DMS153 treated with DMSO at 0.1 percent for 48 hours (cell line): ENCODE data around the gene SSMEM1.
"Not testable (repeated sequence)": the region's sequence is repeated elsewhere in the genome, so short reads cannot be mapped to it uniquely, and the experiment has no call there.

Experiments used
- DNase-seq: peaks from one replicate; lab custom pipeline; 2025; ENCODE audit not compliant: unreplicated experiment; lab: John Stamatoyannopoulos, UW

The SSMEM1 gene

DNA sequence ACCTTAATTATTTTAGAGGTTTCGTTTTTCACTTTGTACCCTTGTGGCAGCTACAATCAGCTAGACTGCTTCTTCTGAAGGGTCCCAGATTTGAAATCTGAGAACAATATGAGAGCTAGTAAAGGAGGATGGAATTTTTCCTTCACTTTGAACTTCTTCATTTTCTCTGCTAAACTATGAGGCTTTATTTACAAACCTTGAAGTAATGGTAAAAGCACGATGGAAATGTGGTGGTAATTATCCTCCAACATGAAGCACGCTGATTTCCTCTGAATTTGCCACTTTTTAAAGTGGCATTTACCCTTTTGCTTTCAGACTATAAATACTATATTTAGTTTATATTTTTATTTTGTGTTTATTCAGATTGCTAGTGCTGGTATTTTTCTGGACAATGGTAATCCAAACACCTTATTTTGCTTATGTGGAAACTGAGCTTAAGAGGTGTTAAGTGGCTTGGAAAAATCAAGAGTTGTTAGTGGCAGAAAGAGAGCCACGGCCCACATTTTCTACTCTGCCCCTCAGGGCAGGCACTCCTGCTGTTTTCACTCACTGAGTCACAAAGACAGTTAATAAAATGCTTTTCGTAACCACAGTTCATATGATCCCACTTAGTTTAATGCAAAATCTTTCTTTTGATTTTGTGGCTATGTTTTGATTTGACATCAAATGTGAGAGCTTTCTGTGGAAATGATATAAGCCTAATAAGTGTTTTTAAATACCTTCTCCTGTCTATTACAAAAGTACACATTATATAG is 2.7 kb downstream of the SSMEM1 start:
- DNase-seq = no peak

DNA sequence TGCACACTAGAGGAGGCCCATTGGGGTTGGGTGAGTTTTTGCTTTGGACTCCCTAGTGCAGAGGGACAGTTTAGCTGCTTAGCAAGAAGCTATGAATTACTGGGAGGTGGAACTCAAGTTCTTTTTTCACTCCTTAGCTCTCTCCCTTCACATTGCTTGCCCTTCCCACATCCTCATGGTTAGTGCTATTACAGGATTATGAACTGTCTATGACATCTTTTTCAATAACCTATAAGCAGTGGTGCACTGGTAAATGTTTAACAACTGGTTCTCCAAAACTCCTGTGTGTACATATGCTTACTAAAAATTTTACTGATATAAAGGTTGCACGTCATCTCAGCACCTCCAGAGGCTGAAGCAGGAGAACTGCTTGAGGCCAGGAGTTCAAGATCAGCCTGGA is 6.2 kb downstream of the SSMEM1 start:
- DNase-seq = no peak

DNA sequence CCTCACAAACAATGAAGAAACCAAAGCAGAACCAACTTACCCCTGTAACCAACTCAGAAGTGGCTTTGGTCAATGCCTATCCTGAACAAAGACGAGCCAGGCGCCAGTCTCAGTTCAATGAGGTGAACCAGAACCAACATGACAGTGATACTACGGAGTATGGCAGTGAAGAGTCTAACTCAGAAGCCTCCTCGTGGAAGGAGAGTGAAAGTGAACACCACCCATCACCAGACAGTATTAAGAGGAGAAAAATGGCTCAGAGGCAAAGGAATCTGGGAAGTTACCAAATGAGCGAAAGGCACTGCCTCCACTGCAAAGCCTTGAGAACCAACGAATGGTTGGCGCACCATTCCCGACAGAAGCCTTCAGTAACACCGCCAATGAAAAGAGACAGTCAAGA is 8.4 kb downstream of the SSMEM1 start:
- DNase-seq = no peak

DNA sequence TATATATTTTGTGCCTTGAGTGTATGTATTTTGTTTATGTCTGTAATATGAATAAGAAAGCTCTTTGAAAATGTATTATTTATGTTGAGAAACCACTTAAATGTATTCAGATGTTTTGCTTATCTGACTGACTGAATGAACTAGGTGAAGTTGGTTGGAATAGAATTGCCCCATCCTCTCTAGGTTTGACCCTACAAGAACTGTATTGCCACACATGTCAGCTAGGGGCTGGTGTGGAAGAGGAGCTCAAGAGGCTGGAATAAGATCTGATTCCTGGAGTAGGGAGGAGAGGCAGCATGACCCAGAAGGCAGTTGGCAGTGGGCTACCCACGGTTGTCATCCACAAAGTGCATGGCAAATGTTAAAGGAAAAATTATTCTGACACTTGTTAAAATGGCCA is 9.1 kb downstream of the SSMEM1 start:
- DNase-seq = no peak

DNA sequence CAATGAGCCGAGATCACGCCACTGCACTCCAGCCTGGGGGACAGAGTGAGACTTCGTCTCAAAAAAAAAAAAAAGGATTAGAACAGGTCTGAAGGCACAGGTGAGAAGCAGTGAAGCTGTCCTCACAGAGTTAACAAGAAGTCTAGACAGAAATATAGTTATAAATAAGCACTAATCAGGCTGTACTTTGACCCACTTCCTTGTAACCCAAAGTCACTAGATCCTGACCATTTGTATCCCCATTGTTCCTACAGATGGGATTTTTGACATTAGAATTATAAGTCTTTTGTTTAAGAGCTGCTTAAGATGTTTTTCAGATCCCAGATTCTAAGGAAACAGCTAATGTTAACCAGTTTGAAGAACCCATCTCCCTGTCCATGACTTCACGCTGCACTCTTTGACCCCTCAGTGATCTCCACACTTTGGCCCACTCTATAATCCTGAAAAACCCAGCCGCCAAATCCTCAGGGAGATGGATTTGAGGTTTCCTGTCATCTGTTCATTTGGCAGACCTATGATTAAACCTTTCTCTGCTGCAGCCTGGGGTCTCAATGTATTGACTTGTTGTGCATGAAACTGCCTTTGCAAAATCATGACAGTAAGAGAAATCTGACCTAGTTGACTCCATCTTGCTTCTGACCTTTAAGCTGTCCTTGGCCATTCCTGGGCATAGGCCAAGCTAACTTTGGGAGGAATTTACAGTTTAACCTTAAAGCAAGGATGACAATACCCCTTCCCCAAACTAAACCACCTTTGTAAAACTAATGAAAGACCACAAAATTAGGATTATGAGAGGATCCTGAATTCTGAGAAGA is 11.4 kb downstream of the SSMEM1 start:
- DNase-seq = no peak

DNA sequence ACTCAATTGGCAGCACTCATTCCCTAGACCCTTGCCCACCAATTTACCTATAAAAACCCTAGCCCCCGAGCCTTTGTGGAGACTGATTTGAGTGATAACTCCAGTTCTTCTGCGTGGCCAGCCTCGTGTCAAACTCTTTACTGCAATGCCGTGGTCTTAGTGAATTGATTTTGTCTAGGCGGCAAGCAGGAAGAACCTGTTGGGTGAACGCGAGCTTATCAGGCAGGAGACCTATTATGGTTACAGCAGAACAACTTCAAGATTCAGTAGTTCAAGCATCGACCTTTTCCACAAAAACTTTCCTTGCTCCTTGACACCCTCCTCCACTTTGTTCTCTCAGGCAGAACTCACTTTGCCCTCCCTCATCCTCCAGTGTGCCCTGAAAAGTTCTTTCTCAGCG is 12.2 kb downstream of the SSMEM1 start:
- no peak for DNase-seq

DNA sequence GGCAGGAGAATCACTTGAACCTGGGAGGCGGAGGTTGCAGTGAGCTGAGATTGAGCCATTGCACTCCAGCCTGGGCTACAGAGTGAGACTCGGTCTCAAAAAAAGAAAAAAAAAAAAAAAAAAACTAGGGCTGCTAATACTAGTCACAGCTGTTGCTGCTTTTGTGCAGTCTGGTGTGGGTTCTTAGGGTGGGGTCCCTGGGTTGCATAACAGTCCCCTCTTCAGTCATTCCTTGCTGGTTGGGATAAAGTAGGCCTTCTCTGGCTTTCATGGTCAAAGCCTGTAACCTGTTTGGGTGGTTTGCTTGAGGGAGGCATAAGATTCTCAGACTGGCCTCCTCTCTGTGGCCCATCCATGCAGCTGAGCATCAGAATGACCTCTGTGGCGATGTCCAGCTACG is 14.1 kb downstream of the SSMEM1 start:
- DNase-seq = no peak

DNA sequence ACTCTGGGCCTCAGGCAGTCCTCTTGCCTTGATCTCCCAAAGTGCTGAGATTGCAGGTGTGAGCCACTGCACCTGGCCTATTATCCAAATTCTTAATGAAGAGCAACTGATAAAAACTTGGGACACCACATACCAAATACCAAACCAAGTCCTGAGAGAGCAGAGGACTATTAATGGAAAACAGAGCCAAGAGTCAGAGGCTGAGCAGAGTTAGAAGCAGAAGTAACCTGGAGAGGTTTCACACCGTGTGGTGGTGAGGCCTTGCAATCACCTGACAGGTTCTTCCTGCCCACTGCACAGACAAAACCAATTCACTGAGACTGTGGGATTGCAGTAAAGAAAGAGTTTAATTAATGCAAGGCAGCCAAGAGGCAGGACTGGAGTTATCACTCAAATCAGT is 16.0 kb downstream of the SSMEM1 start:
- no peak for DNase-seq

DNA sequence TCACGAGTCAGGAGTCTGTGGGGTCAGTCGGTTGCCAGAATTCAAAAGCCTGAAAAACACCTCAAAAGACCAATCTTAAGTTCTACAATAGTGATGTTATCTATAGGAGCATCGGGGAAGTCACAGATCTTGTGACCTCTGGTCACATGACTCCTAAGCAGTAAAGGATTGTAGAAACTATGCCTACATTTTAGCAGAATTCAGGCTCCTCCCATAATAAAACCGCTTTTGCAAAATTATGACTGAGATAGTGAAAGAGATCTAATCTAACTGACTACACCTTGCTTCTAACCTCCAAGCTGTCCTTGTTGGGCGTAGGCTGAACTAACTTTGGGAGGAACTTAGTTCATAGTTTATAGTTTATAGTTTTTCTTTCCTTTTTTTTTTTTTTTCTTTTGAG is 16.6 kb downstream of the SSMEM1 start:
- no peak for DNase-seq

DNA sequence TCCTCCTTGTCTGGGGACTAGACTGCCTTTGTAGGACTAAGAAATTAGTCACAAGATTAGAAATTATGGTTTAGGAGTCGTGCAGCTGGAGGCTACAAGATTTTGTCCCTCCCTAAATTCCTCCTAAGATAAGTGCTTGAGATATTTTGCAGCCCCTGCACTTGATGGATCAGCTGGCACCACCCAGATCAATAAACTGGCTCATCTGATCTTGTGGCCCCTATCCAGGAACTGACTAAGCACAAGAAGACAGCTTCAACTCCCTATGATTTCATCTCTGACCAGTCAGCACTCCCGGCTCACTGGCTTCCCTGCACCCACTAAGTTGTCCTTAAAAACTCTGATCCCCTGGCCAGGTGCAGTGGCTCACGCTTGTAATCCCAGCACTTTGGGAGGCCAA is 17.3 kb downstream of the SSMEM1 start:
- DNase-seq = not testable (repeated sequence)

DNA sequence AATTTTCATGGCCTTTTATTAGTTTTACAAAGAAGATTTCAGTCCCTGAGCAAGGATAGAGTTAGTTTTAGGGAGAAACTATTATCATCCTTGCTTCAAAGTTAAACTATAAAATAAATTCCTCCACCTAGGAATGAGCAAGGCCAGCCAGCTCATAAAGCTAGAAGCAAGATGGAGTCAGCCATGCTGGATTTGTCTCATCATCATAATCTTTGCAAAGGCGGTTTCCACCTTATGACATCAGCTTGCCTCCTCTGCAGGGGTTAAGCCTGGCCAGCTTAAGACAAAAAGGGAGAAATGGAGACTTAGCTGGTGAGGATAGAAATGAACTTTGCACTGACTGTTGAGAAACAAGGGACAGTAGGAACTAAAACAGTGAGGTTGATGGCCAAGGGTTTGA is 18.7 kb downstream of the SSMEM1 start:
- no peak for DNase-seq

DNA sequence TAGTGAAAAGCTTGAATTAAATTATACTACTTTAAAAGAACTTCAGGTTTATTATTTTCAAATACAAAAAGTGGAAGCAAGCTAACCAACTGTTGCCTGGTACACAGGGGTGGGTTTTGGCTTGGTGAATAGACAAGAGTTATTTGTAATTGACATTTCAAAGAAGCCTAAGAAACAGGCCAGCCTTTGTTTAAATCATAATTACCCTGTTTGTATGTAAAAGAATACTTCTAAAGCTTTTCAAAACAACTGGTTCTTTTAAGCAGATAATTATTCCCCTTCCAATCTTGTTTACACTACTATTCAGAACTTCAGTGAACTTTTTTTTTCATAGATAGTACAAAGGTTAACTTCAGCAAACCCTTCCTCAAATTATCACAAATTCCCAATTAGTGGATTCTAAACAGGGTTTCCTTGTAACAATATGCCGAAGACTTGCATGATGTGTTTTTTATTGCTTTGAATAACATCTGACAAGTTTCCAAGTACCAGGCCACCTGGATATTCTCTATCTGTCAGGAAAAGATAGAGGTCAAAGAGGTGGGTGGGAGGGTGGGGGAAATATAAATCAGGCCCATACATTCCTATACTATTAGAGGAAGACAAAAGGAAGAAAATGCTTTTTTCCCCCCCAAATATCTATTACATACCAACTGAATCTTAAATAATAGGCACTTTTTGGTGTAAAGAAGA is 20.4 kb downstream of the SSMEM1 start:
- DNase-seq = no peak

DNA sequence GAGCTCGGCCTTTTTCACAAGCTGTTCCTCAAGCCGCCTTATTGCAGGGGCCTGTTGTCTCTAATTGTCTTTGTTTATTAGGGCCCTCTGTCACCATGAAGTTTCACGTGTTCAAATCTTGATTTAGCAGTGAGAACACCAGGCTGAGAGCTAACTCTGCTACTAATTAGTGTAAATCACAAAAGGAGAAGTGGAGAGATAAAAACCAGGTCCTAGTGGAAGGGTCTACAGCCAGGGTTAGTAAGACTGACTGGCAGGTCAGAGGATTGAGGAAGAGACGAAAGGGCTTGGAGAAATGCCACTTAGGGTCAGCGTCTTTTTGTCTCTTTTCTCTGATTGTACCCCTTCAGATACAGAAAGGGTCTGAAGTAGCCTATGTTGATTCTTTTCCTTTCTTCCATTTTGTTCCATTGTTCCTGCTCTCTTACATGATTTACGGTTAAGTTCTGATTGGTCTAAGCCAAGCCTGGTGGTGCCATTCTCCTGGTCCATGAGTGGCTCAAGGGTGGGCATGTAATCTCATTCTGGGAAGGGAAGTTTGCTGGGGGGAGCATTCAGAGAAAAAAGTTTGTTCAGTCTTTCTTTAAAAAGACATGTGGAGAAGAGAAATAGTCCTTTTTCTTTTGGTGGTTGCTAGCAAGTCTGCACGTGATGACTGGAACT is 21.3 kb downstream of the SSMEM1 start:
- DNase-seq = no peak

DNA sequence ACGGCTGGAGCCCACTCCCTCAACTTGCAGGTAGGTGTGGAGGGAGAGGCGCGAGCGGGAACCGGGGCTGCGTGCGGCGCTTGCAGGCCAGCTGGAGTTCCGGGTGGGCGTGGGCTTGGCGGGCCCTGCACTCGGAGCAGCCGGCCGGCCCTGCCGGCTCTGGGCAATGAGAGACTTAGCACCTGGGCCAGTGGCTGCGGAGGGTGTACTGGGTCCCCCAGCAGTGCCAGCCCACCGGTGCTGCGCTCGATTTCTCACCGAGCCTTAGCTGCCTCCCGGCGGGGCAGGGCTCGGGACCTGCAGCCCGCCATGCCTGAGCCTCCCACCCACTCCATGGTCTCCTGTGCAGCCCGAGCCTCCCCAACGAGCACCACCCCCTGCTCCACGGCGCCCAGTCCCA is 22.3 kb downstream of the SSMEM1 start:
- DNase-seq = not testable (repeated sequence)

DNA sequence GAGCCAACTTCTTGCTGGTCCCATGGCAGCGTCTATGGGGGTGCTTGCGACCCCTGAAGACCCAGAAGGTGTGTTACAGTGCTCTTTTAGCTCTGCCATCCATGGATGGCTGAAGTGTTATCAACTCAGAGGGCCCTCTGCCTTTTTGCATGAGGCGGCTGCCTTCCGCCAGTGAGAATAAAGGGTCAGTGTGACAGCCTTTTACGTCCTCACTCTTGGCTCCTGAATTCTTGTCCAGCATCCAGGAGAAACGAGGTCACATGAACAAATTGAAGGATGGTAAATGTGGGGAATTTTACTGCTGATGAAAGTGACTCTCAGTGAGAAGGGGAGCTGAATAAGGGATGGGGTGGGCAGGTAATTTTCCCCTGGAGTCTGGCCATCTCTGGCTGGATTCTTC is 24.1 kb downstream of the SSMEM1 start:
- DNase-seq = no peak

DNA sequence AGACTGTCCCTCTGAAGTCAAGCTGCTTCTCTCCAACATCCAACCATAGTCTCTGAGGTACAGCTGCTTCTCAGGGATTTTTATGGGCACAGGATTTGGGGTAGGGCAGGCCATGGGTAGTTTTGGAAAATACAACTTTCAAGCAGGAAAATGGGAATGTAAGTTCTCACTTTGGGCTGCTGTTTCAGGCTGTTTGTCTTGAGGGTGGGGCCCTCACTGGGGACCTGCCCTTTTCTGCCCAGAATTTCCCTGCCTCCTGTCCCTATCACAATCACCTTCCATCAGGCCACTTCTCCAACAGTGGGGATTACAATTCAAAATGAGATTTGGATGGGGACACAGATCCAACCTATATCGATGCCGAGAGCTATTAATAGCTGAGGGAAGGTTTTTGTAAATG is 24.5 kb downstream of the SSMEM1 start:
- DNase-seq = no peak

DNA sequence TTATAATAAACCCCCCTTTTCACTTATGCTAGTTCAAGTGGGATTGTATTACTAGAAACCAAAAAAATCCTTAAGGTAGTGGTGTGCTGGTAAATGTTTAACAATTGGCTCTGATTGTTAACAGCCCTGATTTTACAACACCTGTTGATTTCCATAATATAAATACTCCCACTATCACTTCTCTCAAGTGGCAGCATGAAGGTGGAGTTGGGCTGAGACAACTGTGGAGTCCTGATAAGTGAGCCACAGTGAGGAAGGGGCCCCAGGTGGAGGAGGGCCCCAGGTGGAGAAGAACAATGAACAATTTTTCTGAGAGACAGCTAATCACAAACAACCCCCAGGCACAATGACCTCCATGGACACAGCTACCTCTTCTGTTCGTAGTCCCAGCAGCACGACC is 26.4 kb downstream of the SSMEM1 start:
- no peak for DNase-seq

DNA sequence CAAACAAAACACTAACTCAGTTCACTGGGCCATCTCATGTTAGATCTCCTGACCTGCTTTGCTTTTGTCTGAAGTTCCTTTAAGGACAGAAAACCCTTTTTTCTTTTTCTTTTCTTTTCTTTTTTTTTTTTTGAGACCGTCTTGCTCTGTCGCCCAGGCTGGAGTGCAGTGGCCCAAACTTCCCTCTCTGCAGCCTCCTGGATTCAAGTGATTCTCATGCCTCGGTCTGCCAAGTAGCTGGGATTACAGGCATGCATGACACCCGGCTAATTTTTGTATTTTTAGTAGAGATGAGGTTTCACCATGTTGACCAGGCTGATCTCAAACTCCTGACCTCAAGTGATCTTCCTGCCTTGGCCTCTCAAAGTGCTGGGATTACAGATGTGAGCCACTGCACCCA is 28.7 kb downstream of the SSMEM1 start:
- not testable (repeated sequence) for DNase-seq

DNA sequence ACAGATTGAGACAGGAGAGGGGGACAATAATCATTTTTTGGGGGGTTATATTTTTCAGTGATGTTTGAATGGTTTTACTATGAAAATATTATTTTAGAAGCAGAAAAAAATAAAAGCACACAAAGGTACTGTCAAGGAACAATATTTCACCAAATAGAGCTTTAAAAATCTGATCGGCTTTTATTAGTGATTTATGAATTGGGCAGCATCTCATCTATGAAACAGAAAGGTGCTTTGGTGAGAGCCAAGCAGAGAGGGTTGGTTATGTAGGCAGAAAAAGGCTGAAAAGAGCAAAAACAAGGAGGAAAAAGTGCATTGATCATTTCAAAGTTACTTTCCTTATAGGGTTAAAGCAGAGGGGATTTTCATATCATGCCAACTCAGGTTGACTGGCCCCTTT is 32.6 kb downstream of the SSMEM1 start:
- DNase-seq = no peak

DNA sequence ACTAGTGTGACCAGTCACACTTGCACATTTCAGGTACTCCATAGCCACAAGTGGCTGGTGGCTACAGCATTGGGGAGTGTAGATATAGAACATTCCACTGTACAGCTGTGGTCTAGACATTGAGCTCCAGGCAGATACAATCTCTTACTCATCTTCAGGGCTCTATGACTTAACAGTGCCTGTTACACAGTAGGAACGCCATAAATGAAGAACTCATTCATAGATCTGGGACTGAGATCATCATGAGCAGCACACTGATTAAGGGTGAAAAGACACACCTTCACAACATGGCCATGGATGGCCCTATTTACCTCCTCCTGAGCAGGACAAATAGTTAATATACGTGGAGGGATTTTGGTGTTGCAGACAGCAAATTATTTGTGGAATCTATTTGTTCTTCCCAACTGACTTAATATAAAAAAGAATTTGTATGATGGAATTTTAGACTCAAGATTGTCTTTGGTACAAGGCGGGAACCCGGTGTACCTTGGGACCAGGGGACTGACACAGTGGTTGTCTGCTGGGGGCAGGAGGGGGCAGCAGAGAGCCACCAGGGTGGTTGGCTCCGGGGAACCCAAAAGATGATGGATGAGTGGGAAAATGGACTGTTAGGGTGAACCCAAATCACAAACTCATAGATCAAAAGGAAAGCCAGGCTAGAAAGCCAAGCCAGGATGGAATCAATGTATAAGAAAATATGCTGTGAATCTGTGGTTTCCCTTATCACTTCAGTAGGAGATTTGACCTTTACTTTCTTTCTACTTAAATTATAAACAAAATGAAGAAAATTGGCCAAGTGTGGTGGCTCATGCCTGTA is 34.7 kb downstream of the SSMEM1 start:
- DNase-seq = peak; percentile 50

DNA sequence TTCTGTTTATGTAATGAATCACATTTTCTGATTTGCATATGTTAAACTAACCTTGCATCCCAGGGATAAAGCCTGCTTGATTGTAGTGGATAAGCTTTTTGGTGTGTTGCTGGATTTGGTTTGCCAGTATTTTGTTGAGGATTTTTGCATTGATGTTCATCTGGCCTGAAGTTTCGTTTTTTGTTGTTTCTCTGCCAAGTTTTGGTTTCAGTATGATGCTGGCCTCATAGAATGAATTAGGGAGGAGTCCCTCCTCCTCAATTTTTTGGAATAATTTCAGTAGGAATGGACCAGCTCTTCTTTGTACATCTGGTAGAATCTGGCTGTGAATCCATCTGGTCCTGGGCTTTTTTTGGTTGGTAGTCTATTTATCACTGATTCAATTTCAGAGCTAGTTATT is 35.8 kb downstream of the SSMEM1 start:
- DNase-seq = not testable (repeated sequence)
